Measurements from ENCODE around the gene CLUH.
"Not testable (repeated sequence)": the region's sequence is repeated elsewhere in the genome, so short reads cannot be mapped to it uniquely, and the experiment has no call there.

CLUH gene

DNA sequence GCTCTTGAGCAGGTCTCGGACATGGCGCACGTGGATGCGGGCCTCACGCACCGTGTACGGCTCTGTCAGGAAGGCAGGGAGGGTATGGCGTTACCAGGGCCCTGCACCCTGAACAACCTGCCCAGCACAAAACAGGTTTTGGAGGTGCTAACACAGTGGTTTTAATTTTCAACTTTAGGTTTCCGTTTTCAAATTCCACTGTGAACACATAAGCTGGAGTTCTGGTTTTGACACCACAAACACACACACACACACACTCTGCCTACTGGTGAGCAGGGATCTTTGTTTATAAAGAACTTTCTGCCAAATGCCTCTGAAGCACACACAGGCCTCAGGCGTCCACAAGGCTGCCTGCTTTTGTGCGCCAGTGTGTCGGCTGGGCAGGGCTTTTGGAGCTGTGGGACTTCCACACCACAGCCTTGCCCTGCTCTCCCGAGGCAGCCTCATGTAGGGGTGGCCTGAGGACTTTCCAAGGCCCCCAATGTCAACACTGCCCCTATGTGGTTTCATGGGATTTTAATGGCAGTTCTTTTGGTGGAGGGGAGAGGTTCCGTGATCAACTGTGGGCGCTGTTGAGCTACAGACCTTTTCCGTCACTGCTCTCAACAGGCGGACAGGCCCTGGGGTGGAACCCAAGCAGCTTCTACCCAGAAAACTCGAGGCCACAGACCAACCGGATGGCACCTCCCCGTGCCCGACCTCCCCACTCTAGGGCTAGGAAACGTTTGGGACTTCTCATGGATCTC, 9.4 kb downstream of the CLUH start:
- no peak for DNase-seq

GRCh38 chr17:2701161-2701995, 10.2 kb downstream of the CLUH start:
- DNase-seq = no peak

GRCh38 chr17:2700491-2701141, 10.9 kb downstream of the CLUH start:
- no peak for DNase-seq

DNA sequence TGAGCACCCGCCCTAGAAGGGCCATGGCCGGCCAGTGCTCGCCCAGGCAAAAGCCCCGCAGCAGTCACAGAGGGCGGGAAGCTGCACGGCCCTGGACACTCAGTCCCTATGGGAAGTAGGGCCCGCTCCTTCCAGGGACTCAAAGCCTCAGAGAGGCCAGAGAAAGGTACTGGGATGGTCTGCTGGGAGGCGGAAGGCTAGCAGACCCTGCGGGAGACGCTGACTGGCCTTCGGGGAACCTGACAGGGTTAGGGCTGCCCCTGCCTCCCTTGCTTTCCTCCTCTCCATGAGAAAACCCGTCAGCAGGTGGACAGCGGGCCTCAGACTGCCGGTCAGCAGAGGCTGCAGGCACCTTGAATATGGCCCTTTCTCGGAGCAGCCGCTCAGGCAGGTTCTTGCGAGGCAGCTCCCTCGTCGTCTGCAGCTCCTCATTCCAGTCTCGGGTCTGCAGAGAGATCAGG, 11.5 kb downstream of the CLUH start:
- no peak for DNase-seq

DNA sequence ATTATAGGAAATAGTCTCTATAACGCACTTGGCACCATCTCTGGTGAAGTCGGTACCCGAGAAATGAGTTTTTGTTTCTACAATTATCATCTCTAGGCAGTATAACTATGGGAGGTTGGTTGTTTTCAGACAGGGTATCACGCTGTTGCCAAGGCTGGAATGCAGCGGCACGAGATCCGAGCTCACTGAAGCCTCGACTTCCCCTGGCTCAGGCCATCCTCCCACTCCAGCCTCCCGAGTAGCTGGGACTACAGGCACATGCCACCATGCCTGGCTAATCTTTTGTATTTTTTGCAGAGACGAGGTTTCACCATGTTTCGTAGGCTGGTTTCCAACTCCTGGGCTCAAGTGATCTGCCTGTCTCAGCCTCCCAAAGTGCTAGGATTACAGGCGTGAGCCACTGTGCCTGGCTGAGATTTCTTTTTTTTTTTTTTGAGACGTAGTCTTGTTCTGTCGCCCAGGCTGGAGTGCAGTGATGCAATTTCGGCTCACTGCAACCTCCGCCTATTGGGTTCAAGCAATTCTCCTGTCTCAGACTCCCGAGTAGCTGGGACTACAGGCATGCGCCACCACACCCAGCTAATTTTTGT, 12.3 kb downstream of the CLUH start:
- DNase-seq = not testable (repeated sequence)

DNA sequence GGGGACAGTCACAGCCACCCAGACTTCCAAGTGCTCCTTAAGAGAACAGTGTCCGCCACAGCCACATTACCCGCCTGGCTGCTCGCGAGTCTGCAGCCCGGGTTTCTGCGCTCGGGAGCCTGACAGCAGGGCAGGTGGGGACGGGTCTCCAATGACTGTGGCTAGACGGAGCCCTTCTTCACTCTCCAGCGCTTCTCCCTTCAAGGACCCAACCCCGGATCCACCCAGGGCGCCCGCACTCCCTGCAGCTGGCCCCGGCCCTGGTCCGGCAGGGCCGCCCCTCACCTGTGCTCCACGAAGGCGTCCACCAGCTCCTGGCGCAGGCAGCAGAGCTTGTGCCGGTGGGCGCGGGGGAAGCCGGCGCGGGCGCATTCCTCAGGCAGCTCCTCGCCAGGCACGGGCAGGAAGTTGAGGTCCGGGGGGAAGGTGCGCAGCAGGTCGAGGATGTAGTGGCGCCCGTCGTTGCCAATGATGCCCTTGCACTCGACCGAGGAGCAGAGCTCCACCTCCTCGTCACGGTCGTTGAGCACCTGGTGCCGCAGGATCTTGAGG, 13.9 kb downstream of the CLUH start:
- no peak for DNase-seq

GRCh38 chr17:2695961-2696760, 15.4 kb downstream of the CLUH start:
- no peak for DNase-seq

- DNase-seq = no peak
Measured at GRCh38 chr17:2695243-2695960, 16.2 kb downstream of the CLUH start.

GRCh38 chr17:2694381-2695242, 17.0 kb downstream of the CLUH start:
- no peak for DNase-seq

- DNase-seq = no peak
Measured at GRCh38 chr17:2693561-2694380, 17.8 kb downstream of the CLUH start.

GRCh38 chr17:2692781-2693135, 18.8 kb downstream of the CLUH start:
- no peak for DNase-seq

DNA sequence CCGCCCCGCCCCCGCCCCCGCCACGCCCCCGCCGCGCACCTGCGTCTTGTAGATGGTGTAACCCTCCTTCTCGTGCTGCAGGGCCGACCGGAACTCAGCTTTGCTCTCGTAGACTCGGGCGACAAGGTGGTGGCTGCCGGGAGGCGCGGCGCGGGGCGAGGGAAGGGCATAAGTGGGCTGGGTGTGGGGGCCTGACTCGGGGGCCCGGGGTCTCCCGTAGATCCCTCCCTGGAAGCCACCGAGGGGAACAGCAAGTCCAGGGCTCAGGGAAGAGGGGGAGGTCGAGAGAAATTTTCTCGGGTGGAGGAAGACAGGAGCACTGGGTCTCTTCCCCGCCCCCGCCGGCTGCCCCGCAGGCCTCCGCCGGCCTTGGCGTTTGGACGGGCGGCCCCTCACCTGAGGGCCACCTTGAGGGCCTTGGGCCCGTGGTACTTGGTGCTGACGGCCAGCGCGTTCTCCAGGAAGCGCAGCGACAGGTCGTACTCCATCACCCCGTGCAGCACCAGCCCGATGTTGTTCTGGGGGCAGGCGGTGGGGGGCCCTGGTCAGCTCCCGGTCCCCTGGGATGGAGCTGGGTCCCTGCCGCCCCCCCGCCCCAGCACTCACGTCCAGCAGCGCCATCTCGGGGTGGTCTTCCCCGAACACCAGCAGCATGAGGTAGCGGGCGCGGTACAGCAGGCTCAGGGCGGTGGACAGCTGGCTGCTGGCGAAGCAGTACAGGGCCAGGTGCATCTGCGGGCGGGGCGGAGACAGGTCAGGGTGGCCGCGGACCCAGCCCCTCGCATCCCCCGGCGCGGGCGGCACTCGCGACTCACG, 19.4 kb downstream of the CLUH start:
- no peak for DNase-seq

GRCh38 chr17:2691069-2691871, 20.3 kb downstream of the CLUH start:
- no peak for DNase-seq

- no peak for DNase-seq
Measured at GRCh38 chr17:2690165-2691068, 21.1 kb downstream of the CLUH start.

- no peak for DNase-seq
Measured at GRCh38 chr17:2689411-2690164, 22.0 kb downstream of the CLUH start.

Measured in fibroblast of skin of back (primary cell).